Body of pancreas (tissue), 4 donors: ENCODE data around the gene RAI1.

ENCODE experiments used
- POLR2A ChIP-seq, 3 donors: fragments of 450-650 bp; IDR thresholded peaks; one replicate each; pipeline ENCODE4 v1.6.1; 2016; ENCODE audit warnings: antibody characterized with exemption in 3 of 3, mild to moderate bottlenecking in 2 of 3
- TF ChIP-seq, protein P1 (sequence below), 7 experiments: fragments of 450-650 bp in 4 of 7; fragments of 200-600 bp in 3 of 7; sonication (generic) in 3 of 7; IDR thresholded peaks; one replicate each; pipeline ENCODE4 v1.5.1; 2016 to 2019; ENCODE audit warnings: antibody characterized with exemption in 7 of 7

DNA sequence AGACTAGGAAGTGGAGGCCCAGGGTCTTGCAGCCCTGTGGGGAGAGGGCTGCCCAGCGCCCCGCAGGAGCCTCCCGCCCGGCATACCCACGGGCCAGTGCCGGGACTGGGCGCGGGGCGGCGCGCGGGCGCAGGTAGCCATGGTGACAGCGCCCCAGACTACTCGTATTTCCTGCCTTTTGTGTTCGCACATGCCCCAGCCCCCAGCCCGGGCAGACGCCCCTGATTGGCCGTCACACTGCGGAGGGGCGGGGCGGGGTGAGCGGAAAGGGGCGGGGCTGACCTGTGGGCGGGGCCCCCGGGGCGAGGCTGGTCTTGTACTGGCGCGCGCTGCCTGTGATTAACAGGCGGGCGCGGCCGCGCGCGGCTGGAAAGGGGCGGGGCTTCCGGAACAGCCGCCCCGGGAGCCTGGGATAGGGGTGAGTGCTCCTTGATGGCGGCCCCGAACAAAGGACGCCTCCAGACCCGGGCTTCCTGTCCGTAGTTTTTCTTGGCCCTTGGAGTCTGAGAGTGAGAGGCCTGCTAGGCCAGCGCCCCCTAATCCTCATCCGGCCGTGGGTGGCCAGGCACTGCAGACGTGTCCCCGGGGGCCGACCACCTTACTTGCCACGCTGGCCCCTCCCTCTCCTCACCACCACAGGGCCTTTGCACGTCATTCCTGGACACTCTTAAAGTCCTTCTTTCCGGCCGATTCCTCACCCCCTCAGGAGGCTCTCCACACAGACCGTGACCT, 71.0 kb downstream of the RAI1 start:
- TF ChIP-seq, protein P1, sequence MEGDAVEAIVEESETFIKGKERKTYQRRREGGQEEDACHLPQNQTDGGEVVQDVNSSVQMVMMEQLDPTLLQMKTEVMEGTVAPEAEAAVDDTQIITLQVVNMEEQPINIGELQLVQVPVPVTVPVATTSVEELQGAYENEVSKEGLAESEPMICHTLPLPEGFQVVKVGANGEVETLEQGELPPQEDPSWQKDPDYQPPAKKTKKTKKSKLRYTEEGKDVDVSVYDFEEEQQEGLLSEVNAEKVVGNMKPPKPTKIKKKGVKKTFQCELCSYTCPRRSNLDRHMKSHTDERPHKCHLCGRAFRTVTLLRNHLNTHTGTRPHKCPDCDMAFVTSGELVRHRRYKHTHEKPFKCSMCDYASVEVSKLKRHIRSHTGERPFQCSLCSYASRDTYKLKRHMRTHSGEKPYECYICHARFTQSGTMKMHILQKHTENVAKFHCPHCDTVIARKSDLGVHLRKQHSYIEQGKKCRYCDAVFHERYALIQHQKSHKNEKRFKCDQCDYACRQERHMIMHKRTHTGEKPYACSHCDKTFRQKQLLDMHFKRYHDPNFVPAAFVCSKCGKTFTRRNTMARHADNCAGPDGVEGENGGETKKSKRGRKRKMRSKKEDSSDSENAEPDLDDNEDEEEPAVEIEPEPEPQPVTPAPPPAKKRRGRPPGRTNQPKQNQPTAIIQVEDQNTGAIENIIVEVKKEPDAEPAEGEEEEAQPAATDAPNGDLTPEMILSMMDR (IDR thresholded peaks at IDR 0.05) = peak in 6 of 7 experiments; percentile 17 to 52 (median 40)
- peak in 2 of 3 donors; percentile 52 to 56 for TF ChIP-seq POLR2A (IDR thresholded peaks at IDR 0.05)
